ENCODE data around the gene SCARB2.
"Not testable (repeated sequence)": the region's sequence is repeated elsewhere in the genome, so short reads cannot be mapped to it uniquely, and the experiment has no call there.

The SCARB2 gene

GRCh38 chr4:76213415-76214176, at the start of gene SCARB2:
TSS of gene SCARB2 (minus strand) at chr4:76213824. CDS start at chr4:76213543, 281 bp downstream.
- DNase-seq (ENCODE audit: low read depth in 2 of 2): peak; percentile 43 to 53

- DNase-seq (ENCODE audit: low read depth in 2 of 2): no peak
Measured at GRCh38 chr4:76260571-76260970, 46.9 kb upstream of the SCARB2 start.

GRCh38 chr4:76257824-76258223, 44.2 kb upstream of the SCARB2 start:
- DNase-seq (ENCODE audit: low read depth in 2 of 2): no peak

GRCh38 chr4:76256968-76257367, 43.3 kb upstream of the SCARB2 start:
- DNase-seq (ENCODE audit: low read depth in 2 of 2): no peak

- DNase-seq (ENCODE audit: low read depth in 2 of 2): no peak
Measured at GRCh38 chr4:76256032-76256431, 42.4 kb upstream of the SCARB2 start.

GRCh38 chr4:76253511-76253910, 39.9 kb upstream of the SCARB2 start:
- no peak for DNase-seq (ENCODE audit: low read depth in 2 of 2)

GRCh38 chr4:76252271-76252653, 38.6 kb upstream of the SCARB2 start:
- DNase-seq (ENCODE audit: low read depth in 2 of 2): no peak

GRCh38 chr4:76251441-76252270, 38.0 kb upstream of the SCARB2 start, which contains the start of gene FAM47E:
TSS of gene FAM47E (plus strand) at chr4:76251721. CDS start at chr4:76251747, 26 bp downstream.
- DNase-seq (ENCODE audit: low read depth in 2 of 2): no peak

- no peak for DNase-seq (ENCODE audit: low read depth in 2 of 2)
Measured at GRCh38 chr4:76250962-76251361, 37.3 kb upstream of the SCARB2 start.

GRCh38 chr4:76246852-76247251, 33.2 kb upstream of the SCARB2 start:
- DNase-seq (ENCODE audit: low read depth in 2 of 2): no peak

GRCh38 chr4:76246025-76246424, 32.4 kb upstream of the SCARB2 start:
- DNase-seq (ENCODE audit: low read depth in 2 of 2): no peak

GRCh38 chr4:76243877-76244276, 30.3 kb upstream of the SCARB2 start:
- not testable (repeated sequence) for DNase-seq (ENCODE audit: low read depth in 2 of 2)

GRCh38 chr4:76240236-76240635, 26.6 kb upstream of the SCARB2 start:
- no peak for DNase-seq (ENCODE audit: low read depth in 2 of 2)

GRCh38 chr4:76238701-76239100, 25.1 kb upstream of the SCARB2 start:
- DNase-seq (ENCODE audit: low read depth in 2 of 2): no peak

- no peak for DNase-seq (ENCODE audit: low read depth in 2 of 2)
Measured at GRCh38 chr4:76238236-76238635, 24.6 kb upstream of the SCARB2 start.

GRCh38 chr4:76235915-76236314, 22.3 kb upstream of the SCARB2 start:
- DNase-seq (ENCODE audit: low read depth in 2 of 2): no peak

- no peak for DNase-seq (ENCODE audit: low read depth in 2 of 2)
Measured at GRCh38 chr4:76235407-76235806, 21.8 kb upstream of the SCARB2 start.

- no peak for DNase-seq (ENCODE audit: low read depth in 2 of 2)
Measured at GRCh38 chr4:76234679-76235044, 21.0 kb upstream of the SCARB2 start.

- DNase-seq (ENCODE audit: low read depth in 2 of 2): no peak
Measured at GRCh38 chr4:76233967-76234678, 20.5 kb upstream of the SCARB2 start.

GRCh38 chr4:76233529-76233928, 19.9 kb upstream of the SCARB2 start:
- DNase-seq (ENCODE audit: low read depth in 2 of 2): no peak

- DNase-seq (ENCODE audit: low read depth in 2 of 2): no peak
Measured at GRCh38 chr4:76233083-76233482, 19.5 kb upstream of the SCARB2 start.

GRCh38 chr4:76232681-76233080, 19.1 kb upstream of the SCARB2 start:
- no peak for DNase-seq (ENCODE audit: low read depth in 2 of 2)
